GM23338 (cell line): ENCODE results near the gene GPALPP1.

Source experiments
- CREB1 ChIP-seq: fragments of 250-450 bp; sonication (Bioruptor Pico); IDR thresholded peaks from 2 replicates; pipeline ENCODE4 v1.5.0; 2020; ENCODE audit warnings: low read depth, mild to moderate bottlenecking, moderate library complexity
- ETS1 ChIP-seq: IDR thresholded peaks from 2 replicates; pipeline ENCODE4 v1.6.1; 2016; ENCODE audit warnings: antibody characterized with exemption
- EZH2 ChIP-seq: fragments of 200-600 bp; sonication (generic); IDR thresholded peaks from one replicate; pipeline ENCODE4 v1.8.0; 2017; ENCODE audit warnings: antibody characterized with exemption, mild to moderate bottlenecking, low read depth; ENCODE audit not compliant: unreplicated experiment
- EZH2phosphoT487 ChIP-seq: fragments of 200-600 bp; sonication (generic); IDR thresholded peaks from one replicate; pipeline ENCODE4 v1.8.1; 2018; ENCODE audit warnings: antibody characterized with exemption; ENCODE audit not compliant: unreplicated experiment
- JUNB ChIP-seq: IDR thresholded peaks from one replicate; pipeline ENCODE4 v1.6.1; 2016; ENCODE audit warnings: antibody characterized with exemption; ENCODE audit not compliant: unreplicated experiment
- NANOG ChIP-seq: IDR thresholded peaks from 2 replicates; pipeline ENCODE4 v1.6.1; 2016; ENCODE audit warnings: antibody characterized with exemption, borderline replicate concordance
- POLR2AphosphoS5 ChIP-seq: IDR thresholded peaks from 2 replicates; pipeline ENCODE4 v1.6.1; 2016; ENCODE audit warnings: antibody characterized with exemption, low read depth
- REST ChIP-seq: IDR thresholded peaks from one replicate; pipeline ENCODE4 v1.6.1; 2018; ENCODE audit warnings: antibody characterized with exemption; ENCODE audit not compliant: unreplicated experiment
- STAT1 ChIP-seq: IDR thresholded peaks from one replicate; pipeline ENCODE4 v1.6.1; 2016; ENCODE audit warnings: antibody characterized with exemption; ENCODE audit not compliant: unreplicated experiment
- ZNF331 ChIP-seq: fragments of 250-450 bp; sonication (Bioruptor Pico); IDR thresholded peaks from 2 replicates; pipeline ENCODE4 v1.5.0; 2020; ENCODE audit warnings: low read depth, mild to moderate bottlenecking, moderate library complexity
- TF ChIP-seq, protein P1 (sequence below), 2 experiments: fragments of 200-600 bp in 1 of 2; sonication (generic) in 1 of 2; conservative IDR thresholded peaks; 2 replicates each; pipeline versions ENCODE4 v1.5.1 to v1.6.1; 2016 to 2017; ENCODE audit warnings: antibody characterized with exemption in 2 of 2, low read depth in 2 of 2, mild to moderate bottlenecking in 2 of 2, moderate library complexity in 1 of 2
- TF ChIP-seq, protein P2 (sequence below): fragments of 250-450 bp; sonication (Bioruptor Pico); IDR thresholded peaks from 2 replicates; pipeline ENCODE4 v1.5.0; 2020; ENCODE audit warnings: mild to moderate bottlenecking, moderate library complexity

- TF ChIP-seq, protein P1, sequence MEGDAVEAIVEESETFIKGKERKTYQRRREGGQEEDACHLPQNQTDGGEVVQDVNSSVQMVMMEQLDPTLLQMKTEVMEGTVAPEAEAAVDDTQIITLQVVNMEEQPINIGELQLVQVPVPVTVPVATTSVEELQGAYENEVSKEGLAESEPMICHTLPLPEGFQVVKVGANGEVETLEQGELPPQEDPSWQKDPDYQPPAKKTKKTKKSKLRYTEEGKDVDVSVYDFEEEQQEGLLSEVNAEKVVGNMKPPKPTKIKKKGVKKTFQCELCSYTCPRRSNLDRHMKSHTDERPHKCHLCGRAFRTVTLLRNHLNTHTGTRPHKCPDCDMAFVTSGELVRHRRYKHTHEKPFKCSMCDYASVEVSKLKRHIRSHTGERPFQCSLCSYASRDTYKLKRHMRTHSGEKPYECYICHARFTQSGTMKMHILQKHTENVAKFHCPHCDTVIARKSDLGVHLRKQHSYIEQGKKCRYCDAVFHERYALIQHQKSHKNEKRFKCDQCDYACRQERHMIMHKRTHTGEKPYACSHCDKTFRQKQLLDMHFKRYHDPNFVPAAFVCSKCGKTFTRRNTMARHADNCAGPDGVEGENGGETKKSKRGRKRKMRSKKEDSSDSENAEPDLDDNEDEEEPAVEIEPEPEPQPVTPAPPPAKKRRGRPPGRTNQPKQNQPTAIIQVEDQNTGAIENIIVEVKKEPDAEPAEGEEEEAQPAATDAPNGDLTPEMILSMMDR (conservative IDR thresholded peaks at IDR 0.05; ENCODE audit: low read depth in 2 of 2), result no peak
- TF ChIP-seq NANOG (no peak), POLR2AphosphoS5 (no peak), REST (no peak), EZH2 (no peak), CREB1 (CRISPR knock-in tag) (no peak), EZH2phosphoT487 (no peak), ZNF331 (CRISPR knock-in tag) (no peak), STAT1 (no peak), ETS1 (no peak), JUNB (no peak)
- TF ChIP-seq, protein P2, sequence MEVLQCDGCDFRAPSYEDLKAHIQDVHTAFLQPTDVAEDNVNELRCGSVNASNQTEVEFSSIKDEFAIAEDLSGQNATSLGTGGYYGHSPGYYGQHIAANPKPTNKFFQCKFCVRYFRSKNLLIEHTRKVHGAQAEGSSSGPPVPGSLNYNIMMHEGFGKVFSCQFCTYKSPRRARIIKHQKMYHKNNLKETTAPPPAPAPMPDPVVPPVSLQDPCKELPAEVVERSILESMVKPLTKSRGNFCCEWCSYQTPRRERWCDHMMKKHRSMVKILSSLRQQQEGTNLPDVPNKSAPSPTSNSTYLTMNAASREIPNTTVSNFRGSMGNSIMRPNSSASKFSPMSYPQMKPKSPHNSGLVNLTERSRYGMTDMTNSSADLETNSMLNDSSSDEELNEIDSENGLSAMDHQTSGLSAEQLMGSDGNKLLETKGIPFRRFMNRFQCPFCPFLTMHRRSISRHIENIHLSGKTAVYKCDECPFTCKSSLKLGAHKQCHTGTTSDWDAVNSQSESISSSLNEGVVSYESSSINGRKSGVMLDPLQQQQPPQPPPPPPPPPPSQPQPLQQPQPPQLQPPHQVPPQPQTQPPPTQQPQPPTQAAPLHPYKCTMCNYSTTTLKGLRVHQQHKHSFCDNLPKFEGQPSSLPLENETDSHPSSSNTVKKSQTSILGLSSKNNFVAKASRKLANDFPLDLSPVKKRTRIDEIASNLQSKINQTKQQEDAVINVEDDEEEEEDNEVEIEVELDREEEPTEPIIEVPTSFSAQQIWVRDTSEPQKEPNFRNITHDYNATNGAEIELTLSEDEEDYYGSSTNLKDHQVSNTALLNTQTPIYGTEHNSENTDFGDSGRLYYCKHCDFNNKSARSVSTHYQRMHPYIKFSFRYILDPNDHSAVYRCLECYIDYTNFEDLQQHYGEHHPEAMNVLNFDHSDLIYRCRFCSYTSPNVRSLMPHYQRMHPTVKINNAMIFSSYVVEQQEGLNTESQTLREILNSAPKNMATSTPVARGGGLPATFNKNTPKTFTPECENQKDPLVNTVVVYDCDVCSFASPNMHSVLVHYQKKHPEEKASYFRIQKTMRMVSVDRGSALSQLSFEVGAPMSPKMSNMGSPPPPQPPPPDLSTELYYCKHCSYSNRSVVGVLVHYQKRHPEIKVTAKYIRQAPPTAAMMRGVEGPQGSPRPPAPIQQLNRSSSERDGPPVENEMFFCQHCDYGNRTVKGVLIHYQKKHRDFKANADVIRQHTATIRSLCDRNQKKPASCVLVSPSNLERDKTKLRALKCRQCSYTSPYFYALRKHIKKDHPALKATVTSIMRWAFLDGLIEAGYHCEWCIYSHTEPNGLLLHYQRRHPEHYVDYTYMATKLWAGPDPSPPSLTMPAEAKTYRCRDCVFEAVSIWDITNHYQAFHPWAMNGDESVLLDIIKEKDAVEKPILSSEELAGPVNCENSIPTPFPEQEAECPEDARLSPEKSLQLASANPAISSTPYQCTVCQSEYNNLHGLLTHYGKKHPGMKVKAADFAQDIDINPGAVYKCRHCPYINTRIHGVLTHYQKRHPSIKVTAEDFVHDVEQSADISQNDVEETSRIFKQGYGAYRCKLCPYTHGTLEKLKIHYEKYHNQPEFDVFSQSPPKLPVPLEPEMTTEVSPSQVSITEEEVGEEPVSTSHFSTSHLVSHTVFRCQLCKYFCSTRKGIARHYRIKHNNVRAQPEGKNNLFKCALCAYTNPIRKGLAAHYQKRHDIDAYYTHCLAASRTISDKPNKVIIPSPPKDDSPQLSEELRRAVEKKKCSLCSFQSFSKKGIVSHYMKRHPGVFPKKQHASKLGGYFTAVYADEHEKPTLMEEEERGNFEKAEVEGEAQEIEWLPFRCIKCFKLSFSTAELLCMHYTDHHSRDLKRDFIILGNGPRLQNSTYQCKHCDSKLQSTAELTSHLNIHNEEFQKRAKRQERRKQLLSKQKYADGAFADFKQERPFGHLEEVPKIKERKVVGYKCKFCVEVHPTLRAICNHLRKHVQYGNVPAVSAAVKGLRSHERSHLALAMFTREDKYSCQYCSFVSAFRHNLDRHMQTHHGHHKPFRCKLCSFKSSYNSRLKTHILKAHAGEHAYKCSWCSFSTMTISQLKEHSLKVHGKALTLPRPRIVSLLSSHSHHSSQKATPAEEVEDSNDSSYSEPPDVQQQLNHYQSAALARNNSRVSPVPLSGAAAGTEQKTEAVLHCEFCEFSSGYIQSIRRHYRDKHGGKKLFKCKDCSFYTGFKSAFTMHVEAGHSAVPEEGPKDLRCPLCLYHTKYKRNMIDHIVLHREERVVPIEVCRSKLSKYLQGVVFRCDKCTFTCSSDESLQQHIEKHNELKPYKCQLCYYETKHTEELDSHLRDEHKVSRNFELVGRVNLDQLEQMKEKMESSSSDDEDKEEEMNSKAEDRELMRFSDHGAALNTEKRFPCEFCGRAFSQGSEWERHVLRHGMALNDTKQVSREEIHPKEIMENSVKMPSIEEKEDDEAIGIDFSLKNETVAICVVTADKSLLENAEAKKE (CRISPR knock-in tag), result no peak
Observed at GRCh38 chr13:45016792-45017425, 27.6 kb downstream of the GPALPP1 start.
